ENCODE results near the gene PRDM16.

The PRDM16 gene

DNA sequence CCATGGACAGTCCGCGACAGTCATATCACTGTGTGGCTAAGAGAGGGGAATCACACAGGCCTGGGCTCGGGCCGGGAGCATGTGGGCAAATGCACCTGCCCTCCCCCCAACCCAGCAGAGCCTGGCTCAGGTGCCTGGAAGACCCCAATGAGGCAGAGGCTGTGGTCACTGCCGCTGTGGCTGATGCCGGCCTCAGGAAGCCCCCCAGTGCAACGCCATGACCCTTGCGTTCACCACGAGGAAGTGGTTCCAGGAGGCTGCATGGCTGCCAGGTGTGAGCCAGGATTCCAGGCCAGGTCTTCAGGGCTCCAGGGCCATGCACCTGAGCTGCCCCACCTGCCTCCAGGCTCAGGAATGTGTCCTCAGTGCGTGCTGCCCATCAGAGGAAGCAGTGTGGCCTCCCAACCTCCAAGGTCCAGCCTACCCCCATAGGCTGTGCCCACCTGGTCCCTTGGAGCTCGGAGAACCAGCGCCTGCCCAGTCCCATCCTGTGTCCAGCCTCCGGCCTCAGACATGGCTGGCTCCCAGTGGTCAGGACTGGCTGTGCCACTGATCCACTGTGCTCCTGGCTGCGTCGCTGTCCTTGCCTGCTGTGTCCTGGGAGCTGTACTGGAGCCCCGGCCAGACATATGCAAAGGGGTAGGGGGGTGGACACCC lies 393.5 kb downstream of the PRDM16 start:
- DNase-seq (ENCODE audit: low read depth), result no peak

DNA sequence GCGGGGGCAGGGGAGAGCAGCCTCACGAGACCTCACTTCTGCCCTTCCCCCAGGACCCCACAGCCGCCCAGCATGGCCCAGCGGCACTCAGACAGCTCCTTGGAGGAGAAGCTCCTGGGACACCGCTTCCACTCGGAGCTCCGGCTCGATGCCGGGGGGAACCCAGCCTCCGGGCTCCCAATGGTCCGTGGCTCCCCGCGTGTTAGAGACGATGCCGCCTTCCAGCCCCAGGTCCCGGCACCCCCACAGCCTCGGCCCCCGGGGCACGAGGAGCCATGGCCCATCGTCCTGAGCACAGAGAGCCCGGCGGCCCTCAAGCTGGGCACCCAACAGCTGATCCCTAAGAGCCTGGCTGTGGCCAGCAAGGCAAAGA lies 394.0 kb downstream of the PRDM16 start:
- DNase-seq (ENCODE audit: low read depth), result no peak

DNA sequence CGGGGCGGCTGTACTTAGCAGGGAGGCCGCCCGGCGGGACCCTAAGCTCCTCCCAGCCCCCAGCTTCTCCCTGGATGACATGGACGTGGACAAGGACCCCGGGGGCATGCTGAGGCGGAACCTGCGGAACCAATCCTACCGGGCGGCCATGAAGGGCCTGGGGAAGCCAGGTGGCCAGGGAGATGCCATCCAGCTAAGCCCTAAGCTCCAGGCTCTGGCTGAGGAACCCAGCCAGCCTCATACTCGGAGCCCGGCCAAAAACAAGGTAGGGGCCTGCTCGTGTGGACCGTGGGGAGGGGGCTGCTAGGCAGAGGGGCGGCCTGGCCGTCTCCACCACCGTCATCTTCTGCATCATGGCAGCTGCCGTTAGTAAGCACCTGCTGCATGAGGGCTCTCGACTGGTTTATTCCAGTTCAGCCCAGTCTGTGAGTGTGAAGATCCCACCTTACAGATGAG lies 394.4 kb downstream of the PRDM16 start:
- DNase-seq (ENCODE audit: low read depth), result no peak

DNA sequence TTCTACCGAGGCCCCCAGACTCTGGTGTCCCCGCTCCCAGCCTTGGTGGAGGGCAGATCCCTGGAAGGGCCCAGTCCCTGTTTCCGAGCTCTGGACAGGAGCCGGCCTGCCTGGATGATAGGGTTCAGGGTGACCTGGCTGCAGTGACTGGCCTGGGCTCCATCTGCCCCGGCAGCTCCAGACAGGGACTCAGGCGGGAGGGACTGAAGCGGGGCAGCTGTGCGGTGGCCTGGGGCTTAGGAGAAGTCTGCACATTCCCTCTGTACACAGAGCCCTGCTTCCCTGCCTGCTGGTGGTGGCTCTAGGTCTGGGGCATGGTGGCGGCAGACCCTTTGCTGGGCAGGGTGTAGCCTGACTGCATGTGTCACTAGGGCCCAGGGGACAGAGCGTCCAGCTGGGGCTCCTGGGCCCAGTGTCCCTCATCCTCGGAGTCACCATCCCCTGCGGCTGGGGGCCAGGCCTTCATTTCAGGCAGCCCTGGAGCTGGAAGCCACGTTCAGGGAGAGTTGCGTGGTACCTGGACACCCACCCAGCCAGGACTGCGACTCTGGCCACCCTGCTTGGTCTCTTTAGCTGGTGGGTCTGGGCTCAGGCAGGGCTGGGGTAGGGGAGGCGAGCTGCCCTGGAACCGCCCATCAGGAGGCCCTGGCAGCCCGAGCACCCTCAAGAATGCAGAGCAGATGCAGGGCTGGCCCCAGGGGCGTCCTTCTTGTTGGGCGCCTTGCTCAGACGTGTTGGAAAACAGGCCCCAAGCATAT lies 395.1 kb downstream of the PRDM16 start:
- DNase-seq (ENCODE audit: low read depth), result no peak

DNA sequence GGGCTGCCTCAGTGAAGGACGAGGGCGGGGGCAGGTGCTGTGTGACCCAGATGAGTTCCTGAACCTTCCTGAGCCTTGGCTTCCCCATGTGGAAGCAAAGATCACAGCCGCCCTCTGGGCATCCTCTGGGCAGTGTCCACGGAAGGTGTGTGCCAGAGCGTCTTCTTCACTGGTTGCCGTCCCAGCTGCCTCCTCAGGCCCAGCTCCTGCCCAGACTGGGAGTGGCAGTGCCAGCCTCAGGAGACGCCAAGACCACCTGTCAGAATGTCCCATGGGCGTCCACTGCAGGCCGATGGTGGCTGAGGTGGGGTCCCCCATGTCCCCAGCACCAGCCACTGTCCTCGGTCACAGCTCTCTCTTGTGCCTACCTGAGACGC lies 395.6 kb downstream of the PRDM16 start:
- DNase-seq (ENCODE audit: low read depth), result no peak

DNA sequence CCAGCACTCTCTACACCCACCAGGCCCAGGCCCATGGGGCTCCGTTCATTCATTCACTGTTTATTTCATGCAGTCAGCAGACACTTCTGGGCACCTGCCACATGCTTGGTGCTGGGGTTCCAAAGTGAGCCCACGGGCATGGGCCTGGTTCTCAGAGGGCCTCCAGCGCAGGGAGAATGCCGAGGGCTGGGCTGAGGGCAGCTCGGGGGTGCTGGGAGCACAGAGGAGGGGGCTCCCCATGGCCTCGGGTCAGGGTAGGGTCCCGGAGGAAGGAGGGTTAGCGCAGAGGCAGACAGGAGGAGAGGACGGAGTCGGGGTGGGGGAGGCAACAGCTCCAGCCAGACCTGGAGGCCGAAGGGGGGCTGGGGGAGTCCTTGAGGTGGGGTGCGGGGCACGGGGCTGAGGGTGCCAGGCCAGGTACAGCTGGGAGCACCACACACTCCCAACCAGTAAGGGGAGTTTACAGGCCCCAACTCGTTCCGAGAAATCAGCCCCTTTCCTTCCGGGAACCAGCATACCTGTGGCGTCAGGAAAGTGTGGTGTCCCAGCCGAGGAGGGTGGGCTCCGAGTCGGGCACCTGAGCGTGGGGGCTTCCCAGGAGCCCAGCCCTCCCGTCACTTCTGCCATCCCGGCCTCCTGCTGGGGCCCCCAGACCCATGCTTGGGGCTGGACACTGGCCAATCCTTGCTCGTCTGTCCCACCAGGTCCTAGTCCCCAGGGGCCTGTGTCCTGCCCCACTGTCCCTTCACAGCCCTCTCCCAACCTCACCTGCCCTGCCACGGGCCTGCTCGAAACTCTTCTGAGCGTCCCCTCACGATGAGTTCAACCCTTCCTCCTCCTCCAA lies 396.3 kb downstream of the PRDM16 start:
- DNase-seq (ENCODE audit: low read depth), result no peak

DNA sequence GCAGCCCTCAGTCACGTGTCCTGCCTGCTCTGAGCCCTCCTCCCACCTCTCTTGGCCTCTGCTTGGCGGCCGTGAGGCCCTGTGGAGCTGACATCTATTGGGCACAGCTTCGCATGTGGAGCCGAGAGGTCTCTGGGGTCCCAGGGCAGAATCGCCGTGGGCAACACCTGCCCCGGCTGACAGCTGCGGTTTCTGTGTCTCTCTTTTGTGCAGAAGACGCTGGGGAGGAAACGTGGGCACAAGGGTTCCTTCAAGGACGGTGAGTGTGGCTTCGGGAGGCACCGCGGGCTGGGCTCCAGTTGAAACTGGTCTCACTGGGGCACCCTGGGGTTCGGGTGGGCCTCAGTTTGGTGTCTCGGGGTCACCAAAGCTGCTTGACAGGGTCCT lies 396.9 kb downstream of the PRDM16 start:
- DNase-seq (ENCODE audit: low read depth), result no peak

DNA sequence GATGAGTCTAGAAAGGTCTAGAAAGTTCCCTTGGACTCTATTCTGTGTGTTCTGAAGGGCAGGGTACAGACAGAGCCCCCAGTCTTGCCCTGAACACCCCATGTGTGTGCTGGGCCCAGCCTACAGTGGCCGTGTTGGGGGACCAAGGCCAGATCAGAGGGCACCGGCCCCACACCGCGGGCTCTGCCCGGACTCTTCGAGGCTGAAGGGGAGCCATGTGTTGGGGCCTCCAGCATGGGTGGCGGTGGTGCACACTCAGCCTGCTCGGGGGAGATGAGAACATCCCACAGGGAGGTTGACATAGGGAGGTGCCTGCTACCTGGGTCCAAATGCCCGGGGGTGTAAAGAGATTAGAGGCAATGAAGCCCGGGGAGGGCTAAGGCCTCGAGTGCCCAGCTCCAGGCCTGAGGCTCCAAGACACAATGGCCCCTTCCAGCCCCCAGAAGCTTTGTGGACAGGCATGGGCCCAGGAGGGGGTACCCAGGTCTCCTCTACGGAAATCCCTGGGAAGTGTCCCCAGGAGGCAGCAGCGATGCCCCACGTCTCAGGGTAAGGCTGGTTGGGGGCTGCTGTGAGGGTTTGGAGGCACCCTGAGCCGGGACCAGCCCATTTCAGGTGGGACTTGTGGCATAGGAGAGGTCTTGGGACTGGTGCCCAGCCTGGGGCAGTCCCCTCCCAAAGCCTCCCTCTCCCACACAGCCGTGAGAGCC lies 397.5 kb downstream of the PRDM16 start:
- DNase-seq (ENCODE audit: low read depth), result no peak

DNA sequence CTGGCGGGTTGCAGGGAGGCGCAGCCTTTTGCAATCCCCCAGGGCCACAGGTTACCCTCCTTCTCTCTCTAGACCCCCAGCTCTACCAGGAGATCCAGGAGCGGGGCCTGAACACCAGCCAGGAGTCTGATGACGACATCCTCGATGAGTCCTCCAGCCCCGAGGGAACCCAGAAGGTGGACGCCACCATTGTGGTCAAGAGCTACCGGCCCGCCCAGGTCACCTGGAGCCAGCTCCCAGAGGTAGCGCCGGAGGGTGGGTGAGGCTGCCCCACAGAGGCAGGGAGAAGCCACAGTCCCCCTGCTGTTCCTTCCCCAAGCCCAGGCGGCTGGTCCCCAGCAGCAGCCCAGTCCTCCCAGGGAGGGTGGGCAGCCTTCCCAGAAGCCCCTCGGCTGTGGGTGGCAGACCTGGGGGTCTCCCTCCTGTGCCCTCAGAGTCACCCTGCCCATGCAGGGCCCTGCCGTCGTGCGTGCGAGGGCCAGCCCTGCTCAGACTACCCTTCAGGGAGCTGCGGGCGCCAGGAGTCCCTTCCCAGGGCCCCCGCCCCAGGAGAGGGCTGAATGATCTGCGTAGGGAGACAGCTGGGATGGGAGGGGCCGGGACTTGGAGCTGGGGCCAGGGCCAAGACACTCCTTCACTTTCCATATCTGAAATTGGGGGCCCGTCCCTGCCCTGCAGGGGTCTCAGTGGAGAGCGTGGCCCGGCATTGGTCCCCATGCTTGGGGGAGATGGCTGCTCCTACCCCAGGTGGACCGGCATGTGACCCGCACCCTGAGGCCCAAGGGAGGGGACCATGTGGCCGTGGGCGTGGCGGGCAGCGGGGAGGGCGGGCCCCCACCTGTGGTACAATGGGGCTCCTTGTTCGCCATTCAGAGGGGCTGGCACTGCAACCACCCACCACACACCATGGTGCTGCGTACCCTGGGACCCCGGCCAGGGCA lies 398.4 kb downstream of the PRDM16 start:
- no peak for DNase-seq (ENCODE audit: low read depth)

DNA sequence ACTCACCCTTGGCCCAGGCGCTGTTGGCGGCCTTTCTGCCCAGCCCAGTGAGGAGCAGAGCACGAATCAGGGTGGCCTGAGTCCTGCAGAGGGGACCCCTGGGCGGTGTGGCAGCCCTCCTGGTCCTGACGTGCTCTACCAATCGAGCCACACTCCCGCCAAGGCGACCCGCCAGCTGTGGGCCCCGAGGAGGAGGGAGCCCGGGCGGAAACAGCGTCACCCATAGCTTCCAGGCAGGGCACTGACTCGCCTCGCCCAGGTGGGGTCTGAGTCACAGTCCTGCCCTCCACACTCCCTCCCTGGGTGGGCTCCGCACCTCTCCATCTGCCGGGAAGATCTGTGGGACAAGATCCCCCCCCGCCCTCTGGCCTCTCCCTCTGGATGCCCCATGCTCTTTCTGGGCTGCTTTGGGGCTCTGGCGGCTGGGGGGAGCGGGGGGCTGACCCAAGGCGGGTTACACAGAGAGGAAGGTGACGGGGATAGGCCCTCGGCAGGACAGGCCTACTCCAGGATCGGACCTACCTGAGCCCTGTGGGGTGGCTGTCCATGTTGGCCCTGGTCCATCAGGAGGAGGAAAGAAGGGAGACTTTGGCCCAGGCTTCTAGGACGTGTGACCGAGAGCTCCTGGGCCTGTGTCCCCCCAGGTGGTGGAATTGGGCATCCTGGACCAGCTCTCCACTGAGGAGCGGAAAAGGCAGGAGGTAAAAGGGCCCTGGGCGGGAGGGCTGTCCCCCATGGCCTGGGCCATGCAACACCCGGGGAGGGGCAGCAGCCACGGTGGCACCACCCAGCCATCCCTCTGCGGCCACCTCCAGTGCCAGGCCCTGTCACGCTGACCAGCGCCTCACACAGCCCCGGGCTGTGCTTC lies 399.5 kb downstream of the PRDM16 start:
- DNase-seq (ENCODE audit: low read depth), result no peak

DNA sequence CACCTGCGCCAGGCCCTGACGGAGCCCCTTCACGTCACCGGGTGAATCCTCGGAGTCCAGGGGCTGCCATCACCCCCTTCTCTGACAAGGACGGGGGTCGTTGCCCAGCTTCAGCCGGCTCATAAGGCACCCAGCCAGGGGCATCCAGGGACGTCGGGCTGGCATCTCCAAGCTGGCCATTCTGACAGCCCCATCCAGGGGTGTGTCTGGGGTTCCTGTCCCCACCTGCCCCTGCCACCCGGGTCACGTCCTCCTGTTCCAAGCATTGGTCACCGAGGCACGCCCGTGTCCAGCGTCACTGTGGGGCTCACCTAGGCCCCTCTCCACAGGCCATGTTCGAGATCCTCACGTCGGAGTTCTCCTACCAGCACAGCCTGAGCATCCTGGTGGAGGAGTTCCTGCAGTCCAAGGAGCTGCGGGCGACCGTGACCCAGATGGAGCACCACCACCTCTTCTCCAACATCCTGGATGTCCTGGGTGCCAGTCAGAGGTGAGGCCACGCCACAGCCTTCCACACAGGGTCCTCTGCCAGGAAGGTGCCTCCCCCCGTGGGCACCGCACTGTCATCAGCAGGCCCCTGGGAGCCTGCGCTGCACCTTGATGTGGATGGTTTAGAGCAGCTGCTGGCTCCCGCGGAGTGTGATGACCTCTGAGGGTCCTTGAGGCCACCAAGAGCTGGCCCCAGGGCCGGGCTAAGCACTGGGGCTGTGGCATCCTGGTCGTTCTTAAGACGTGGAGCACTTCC lies 400.3 kb downstream of the PRDM16 start:
- no peak for DNase-seq (ENCODE audit: low read depth)

DNA sequence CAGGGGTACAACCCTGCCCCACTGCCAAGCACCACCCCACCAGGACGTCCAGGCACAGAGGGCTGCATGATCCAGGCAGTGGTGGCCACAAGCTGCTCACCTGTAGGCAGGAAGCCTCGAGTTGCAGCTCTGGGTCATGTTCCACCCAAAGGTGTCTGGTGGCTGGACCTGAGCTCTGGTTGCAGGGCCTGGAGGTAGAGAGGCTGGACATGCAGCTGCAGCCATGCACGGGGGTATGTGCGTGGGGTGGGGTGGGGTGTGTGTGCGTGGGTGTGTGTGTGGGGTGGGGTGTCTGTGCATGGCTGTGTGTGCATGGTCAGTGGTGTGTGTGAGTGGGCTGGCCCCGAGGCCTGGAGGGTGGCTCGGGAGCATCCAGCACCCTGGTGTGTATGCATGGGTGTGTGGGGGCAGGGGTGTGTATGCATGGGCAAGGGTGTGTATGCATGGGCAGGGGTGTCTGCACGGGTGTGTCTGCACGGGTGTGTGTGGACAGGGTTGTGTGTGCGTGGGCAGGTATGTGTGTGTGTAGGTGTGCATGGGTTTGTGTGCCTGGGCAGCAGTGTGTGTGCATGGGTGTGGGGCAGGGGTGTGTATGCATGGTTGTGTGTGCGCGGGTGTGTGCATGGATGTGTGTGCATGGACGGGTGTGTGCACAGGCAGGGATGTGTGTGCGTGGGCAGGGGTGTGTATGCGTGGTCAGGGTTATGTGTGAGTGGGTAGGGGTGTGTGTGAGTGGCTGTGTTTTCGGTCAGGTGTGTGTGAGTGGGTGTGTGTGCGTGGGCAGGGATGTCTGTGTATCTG lies 401.0 kb downstream of the PRDM16 start:
- DNase-seq (ENCODE audit: low read depth), result no peak

DNA sequence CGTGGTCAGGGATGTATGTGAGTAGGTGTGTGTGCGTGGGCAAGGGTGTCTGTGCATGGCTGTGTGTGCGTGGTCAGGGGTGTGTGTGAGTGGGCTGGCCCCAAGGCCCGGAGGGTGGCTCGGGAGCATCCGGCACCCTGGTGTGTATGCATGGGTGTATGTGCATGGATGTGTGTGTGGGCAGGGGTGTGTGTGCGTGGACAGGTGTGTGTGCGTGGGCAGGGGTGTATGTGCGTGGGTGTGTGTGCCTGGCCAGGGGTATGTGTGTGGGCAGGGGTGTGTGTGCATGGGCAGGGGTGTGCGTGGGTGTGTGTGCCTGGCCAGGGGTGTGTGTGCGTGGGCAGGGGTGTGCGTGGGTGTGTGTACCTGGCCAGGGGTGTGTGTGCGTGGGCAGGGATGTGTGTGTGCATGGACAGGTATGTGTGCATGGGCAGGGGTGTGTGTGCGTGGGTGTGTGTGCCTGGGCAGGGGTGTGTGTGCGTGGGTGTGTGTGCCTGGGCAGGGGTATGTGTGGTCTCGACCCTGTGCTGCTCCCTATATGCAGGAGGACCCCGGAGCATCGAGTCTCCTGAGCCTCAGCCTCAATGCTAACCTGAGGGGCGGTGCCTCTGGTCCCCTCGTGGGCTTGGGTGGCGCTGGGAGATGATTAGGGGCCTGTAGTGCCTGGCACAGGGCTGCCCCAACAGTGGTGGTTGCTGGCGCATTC lies 401.8 kb downstream of the PRDM16 start:
- DNase-seq (ENCODE audit: low read depth), result no peak

DNA sequence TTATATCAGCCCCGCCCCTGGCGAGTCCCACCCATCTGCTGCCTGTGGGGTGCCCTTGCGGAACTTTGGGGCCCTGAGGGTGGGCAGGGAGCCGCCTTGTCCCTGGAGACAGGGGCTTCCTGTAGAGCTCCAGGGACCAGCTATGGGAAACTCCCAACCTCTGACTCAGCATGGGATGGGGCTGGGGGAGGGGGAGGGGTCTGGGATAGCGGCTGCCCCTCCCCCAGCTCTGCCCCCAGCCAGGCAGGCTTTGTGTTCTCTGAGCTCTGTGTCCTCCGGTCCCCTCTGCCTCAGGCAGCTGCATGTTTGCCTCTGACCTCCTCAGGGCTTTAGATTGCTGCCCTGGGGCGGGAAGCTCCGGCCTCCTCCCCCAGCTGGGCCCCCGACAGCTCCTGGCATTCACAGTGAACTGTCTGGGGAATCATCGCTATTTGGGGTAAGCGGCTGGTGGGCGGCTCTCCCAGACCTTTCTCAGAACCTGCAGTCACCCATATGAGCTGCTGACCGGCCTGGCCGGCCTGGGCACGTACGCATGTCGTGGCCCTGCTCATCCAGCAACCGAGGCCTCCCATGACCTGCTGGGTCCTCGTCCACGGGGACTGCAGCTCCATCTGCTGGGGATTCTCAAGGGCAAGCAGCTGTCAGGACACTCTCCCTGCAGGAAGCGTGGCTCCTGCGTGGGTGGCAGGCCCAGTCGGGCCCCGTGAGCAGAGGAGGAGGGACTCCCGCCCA lies 402.5 kb downstream of the PRDM16 start:
- no peak for DNase-seq (ENCODE audit: low read depth)

DNA sequence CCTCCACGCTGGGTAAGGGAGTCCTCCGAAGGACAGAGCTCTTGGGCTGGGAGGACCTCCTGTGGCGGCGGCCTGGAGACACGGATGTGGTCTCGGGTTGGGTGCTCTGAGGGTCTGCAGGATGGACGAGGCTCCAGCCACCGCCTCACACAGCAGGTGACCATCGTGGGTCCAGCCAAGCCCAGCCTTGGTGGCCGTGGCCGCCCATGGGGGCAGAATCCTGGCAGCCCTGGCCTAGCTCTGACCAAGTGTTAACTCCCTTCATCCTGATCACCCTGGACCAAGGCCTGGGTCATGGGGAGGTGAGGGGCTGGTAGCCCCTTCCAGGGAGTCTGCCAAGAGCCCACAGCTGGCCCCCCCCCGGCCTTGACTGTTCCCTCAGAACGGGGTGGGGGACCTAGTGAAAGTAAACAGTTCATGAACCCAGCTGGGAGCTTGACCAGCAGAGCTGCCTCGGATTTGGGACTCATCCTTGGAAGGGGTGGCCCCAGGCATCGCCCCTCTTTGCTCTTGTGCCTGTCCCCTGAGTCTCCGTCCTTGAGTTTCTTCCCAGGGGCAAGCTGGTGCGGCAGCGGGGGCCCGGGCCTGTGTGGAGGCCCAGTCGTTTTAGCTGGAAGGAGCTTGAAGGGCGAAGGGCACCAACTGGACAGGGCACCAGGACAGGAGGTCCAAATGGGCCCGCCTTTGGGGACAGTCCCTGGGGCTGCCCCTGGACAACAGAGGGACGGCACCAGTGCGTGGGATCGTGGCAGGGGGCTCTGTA lies 403.3 kb downstream of the PRDM16 start:
- no peak for DNase-seq (ENCODE audit: low read depth)

DNA sequence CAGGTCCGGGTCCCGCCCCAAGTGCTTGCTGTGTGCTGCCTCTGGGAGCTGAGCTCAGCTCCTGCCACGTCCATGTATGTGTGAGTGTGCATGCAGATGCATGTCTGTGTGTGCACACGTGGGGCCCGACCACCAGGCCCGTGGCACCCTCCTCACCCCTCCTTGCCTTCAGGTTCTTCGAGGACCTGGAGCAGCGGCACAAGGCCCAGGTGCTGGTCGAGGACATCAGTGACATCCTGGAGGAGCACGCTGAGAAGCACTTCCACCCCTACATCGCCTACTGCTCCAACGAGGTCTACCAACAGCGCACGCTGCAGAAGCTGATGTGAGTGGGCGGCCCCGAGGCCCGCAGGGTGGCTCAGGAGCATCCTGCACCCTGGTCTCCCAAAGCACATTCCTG lies 403.9 kb downstream of the PRDM16 start:
- no peak for DNase-seq (ENCODE audit: low read depth)
